Measurements from ENCODE around the gene ORC5.

- TF ChIP-seq CTCF (tag by site-specific recombination; IDR thresholded peaks at IDR 0.05) (no peak), ZNF76 (tag by site-specific recombination; IDR thresholded peaks at IDR 0.05; ENCODE audit: borderline replicate concordance, low read depth) (no peak), HOXD13 (CRISPR knock-in tag; IDR thresholded peaks at IDR 0.05; ENCODE audit: borderline replicate concordance) (no peak), ZBTB17 (tag by site-specific recombination; IDR thresholded peaks at IDR 0.05) (no peak), ZNF292 (tag by site-specific recombination; IDR thresholded peaks at IDR 0.05; ENCODE audit: borderline replicate concordance, low read depth) (no peak), REST (tag by site-specific recombination; IDR thresholded peaks at IDR 0.05) (no peak)
- TF ChIP-seq, protein P1, sequence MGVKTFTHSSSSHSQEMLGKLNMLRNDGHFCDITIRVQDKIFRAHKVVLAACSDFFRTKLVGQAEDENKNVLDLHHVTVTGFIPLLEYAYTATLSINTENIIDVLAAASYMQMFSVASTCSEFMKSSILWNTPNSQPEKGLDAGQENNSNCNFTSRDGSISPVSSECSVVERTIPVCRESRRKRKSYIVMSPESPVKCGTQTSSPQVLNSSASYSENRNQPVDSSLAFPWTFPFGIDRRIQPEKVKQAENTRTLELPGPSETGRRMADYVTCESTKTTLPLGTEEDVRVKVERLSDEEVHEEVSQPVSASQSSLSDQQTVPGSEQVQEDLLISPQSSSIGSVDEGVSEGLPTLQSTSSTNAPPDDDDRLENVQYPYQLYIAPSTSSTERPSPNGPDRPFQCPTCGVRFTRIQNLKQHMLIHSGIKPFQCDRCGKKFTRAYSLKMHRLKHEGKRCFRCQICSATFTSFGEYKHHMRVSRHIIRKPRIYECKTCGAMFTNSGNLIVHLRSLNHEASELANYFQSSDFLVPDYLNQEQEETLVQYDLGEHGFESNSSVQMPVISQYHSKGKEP (tag by site-specific recombination; IDR thresholded peaks at IDR 0.05): no peak
- TF ChIP-seq, protein P2, sequence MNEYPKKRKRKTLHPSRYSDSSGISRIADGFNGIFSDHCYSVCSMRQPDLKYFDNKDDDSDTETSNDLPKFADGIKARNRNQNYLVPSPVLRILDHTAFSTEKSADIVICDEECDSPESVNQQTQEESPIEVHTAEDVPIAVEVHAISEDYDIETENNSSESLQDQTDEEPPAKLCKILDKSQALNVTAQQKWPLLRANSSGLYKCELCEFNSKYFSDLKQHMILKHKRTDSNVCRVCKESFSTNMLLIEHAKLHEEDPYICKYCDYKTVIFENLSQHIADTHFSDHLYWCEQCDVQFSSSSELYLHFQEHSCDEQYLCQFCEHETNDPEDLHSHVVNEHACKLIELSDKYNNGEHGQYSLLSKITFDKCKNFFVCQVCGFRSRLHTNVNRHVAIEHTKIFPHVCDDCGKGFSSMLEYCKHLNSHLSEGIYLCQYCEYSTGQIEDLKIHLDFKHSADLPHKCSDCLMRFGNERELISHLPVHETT (tag by site-specific recombination; IDR thresholded peaks at IDR 0.05): no peak
- TF ChIP-seq, protein P3, sequence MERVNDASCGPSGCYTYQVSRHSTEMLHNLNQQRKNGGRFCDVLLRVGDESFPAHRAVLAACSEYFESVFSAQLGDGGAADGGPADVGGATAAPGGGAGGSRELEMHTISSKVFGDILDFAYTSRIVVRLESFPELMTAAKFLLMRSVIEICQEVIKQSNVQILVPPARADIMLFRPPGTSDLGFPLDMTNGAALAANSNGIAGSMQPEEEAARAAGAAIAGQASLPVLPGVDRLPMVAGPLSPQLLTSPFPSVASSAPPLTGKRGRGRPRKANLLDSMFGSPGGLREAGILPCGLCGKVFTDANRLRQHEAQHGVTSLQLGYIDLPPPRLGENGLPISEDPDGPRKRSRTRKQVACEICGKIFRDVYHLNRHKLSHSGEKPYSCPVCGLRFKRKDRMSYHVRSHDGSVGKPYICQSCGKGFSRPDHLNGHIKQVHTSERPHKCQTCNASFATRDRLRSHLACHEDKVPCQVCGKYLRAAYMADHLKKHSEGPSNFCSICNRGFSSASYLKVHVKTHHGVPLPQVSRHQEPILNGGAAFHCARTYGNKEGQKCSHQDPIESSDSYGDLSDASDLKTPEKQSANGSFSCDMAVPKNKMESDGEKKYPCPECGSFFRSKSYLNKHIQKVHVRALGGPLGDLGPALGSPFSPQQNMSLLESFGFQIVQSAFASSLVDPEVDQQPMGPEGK (tag by site-specific recombination; IDR thresholded peaks at IDR 0.05): no peak
Observed at GRCh38 chr7:104089061-104089460, 118.8 kb downstream of the ORC5 start.

All from HEK293 (cell line).